Renal cortex interstitium (tissue), 15 donors: ENCODE data around the gene ZMYM1. TPM values are rescaled to one million over a fixed set of nuclear protein-coding genes. Genes with fewer than 3 reads are reported as not detected.
A peak's percentile ranks its signal among the peaks of the same experiment; 100 is the strongest.
"Not testable (repeated sequence)": the region's sequence is repeated elsewhere in the genome, so short reads cannot be mapped to it uniquely, and the experiment has no call there.

Experiments used
- DNase-seq, 11 donors: peaks; one replicate each; pipeline ENCODE4 v3.0.0-alpha.2; 2013; ENCODE audit warnings: low read depth in 9 of 11, low spot score in 4 of 11; ENCODE audit errors: extremely low read depth in 1 of 11
- long read RNA-seq, 16 experiments: transcript quantifications; one replicate each; lab custom pipeline, GENCODE V29; 2026
- polyA plus RNA-seq, 3 donors: library from polyadenylated mRNA; unstranded; fragments of 120-200 nt; gene quantifications; one replicate each; pipeline ENCODE4 v1.2.1, GENCODE V29; 2013; ENCODE audit not compliant: insufficient read length in 3 of 3

Gene ZMYM1
- 10 to 100 TPM; 15.3 to 20.6 (median 19.0) TPM for polyA plus RNA-seq
- long read RNA-seq, donor 1: 0 reads
- long read RNA-seq, donor 2, partial matches to known transcripts: 0 of 1 reads
- long read RNA-seq, donor 2, other reads (novel, unspliced or antisense): 0 of 1 reads
- long read RNA-seq, donor 3, full-length matches to known transcripts: 4 of 4 reads
- long read RNA-seq, donor 3, partial matches to known transcripts: 0 of 4 reads
- long read RNA-seq, donor 3, other reads (novel, unspliced or antisense): 0 of 4 reads
- long read RNA-seq, donor 4, partial matches to known transcripts: 0 of 1 reads
- long read RNA-seq, donor 4, other reads (novel, unspliced or antisense): 0 of 1 reads
- long read RNA-seq, donor 5: 0 reads
- long read RNA-seq, donor 6, partial matches to known transcripts: 1,122 of 1,254 reads
- long read RNA-seq, donor 6, other reads (novel, unspliced or antisense): 131 of 1,254 reads
- long read RNA-seq, donor 7, full-length matches to known transcripts: 2 of 2 reads
- long read RNA-seq, donor 7, partial matches to known transcripts: 0 of 2 reads
- long read RNA-seq, donor 7, other reads (novel, unspliced or antisense): 0 of 2 reads
- long read RNA-seq, donor 8, partial matches to known transcripts: 14 of 14 reads
- long read RNA-seq, donor 8, other reads (novel, unspliced or antisense): 0 of 14 reads
- long read RNA-seq, donor 9: 0 reads
- long read RNA-seq, donor 10: 0 reads
- long read RNA-seq, donor 11, partial matches to known transcripts: 5 of 5 reads
- long read RNA-seq, donor 11, other reads (novel, unspliced or antisense): 0 of 5 reads
- long read RNA-seq, donor 12: 0 reads
- long read RNA-seq, donor 13, full-length matches to known transcripts: 4 of 4 reads
- long read RNA-seq, donor 13, partial matches to known transcripts: 0 of 4 reads
- long read RNA-seq, donor 13, other reads (novel, unspliced or antisense): 0 of 4 reads
- long read RNA-seq, donor 14: 0 reads
- long read RNA-seq, donor 15: 0 reads
- long read RNA-seq, donor 16, full-length matches to known transcripts: 4 of 4 reads
- long read RNA-seq, donor 16, partial matches to known transcripts: 0 of 4 reads
- long read RNA-seq, donor 16, other reads (novel, unspliced or antisense): 0 of 4 reads

DNA sequence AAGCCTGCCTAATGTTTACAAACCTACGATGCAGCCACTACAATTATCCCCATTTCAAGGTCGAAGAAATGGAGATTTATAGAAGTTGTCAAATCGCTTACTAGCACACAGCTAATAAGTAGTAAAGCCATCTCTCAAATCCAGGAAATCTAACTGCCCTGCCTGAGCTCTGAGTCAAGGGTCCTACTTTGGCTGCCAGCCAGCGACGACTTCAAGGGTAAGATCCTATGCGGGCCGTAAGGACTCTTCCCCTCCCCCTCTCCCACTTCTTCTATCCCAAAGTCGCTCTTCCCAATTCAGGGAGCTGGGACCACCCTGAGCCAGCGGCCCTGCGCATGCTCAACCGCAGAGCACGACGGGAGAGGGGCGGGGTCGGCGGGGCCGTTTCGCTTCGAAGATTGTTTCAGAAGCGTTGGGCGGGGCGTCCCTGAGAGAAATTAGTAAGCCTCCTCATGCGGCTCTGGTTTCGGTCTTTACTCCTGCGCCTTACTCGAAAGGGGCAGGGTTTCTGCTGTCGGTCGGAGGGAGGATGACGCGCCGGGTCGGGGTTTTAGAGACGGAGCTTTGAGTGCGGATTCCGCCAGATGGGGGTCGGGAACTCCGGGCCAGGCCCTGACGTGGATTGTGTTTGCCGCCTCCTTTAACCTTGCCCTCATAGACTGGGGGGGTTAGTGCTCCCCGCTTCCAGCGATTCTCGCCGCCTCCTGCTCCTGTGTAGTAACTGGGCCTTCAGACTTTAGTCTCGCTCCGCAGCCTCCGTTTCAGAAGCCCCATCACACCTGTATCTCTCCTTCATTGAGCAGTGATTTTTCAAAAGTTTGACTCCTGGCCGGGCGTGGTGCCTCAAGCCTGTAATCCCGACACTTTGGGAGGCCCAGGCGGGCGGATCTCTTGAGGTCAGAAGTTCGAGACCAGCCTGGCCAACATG is at the start of gene ZMYM1:
Gene ZMYM1, plus strand, starts transcription at position 383 of the 928 bp plus-strand sequence. CDS start 14,603 bp downstream, outside the sequence.
- peak; percentile 75 to 91 (median 89) for DNase-seq

DNA sequence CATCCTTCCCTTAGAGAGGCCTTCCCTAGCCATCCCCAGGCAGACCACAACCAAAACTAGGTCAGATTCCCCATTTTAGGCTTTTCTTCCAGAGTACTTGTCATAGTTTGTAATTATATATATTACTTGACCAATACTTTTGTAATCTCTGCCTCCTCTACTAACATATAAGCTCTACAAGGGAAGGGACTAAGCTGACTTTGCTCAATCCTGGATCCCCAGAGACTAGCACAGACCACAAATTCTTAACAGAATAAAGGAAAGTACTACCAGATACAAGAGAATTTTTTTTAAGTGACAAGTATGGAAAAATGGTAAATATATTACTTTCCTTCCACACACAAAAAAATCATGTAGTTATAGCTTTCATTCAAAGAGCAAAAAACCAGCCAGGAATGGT is 49.4 kb upstream of the ZMYM1 start:
- DNase-seq: no peak

GRCh38 chr1:35030338-35030737 is 48.8 kb upstream of the ZMYM1 start:
- DNase-seq: no peak

- peak in 6 of 11 donors; percentile 4 to 39 (median 14) for DNase-seq
Measured at GRCh38 chr1:35030756-35031446, 48.3 kb upstream of the ZMYM1 start.

DNA sequence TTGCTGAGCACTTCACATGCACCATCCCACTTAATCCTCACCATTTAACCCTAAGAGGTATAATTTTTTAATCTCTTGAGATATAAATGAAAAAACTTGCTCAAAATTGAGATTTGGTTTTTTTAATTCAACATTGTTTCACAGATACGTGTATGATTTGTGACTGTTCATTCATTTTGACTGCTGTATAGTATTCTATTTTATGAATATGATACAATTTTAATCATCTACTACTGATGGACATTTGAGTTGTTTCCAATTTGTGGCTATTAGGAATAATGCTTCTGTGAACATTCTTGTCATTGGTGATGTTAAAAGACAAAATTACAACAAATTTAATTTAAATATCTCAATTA is 46.8 kb upstream of the ZMYM1 start:
- DNase-seq: no peak

DNA sequence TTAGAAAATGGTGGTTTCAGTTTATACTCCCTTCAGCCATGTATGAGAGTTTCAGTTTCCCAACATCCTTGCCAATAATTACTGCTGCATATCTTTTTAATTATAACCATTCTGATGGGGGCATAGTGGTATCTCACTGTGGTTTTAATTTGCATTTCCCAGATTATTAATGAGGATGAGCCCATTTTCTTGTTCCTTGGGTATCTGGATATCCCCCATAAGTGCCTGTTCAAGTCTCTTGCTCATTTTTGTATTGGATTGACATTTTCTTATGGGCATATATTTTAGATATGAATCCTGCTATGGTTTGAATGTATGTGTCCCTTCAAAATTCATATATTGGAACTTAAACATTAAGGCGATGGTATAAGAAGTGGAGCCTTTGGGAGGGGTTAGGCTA is 45.8 kb upstream of the ZMYM1 start:
- no peak for DNase-seq

GRCh38 chr1:35036621-35037020 is 42.6 kb upstream of the ZMYM1 start:
- no peak for DNase-seq

DNA sequence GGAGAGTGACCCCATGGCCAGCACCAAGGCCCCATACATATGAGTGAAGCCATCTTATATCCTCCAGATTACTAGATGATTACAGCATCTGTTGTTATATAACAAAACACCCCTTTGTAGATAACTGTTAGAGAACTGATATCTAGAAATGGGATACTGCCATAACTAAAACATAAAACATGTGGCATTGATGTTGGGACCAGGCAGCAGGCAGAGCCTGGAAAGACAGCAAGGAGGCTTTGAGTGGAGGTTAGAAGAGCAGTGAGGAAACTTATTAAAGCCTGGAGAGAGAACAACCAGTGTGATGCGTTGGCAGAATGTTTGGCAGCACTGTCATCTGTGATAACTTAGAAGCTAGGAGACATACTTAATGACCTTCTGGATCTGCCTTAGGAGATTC is 42.0 kb upstream of the ZMYM1 start:
- no peak for DNase-seq

- DNase-seq: no peak
Measured at GRCh38 chr1:35038723-35039122, 40.5 kb upstream of the ZMYM1 start.

- DNase-seq: no peak
Measured at GRCh38 chr1:35043498-35043897, 35.7 kb upstream of the ZMYM1 start.

DNA sequence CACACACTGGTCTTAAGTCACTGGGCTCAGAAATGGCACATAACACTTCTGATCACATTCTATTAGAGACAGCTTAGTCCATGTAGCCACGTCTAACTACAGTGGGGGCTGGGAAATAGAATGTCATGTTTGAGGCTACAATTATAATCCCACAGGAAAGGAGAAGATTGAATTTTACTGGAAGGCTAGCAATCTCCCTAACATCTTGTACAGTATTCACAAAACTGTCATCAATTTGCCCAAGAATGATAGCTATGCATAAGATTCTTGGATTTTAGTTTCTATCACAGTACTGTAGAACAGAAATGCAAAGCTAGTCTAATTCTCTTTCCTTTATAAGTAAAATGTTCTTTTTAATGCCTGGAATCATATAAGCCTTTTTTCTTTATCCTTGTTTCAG is 34.8 kb upstream of the ZMYM1 start:
- DNase-seq: no peak

DNA sequence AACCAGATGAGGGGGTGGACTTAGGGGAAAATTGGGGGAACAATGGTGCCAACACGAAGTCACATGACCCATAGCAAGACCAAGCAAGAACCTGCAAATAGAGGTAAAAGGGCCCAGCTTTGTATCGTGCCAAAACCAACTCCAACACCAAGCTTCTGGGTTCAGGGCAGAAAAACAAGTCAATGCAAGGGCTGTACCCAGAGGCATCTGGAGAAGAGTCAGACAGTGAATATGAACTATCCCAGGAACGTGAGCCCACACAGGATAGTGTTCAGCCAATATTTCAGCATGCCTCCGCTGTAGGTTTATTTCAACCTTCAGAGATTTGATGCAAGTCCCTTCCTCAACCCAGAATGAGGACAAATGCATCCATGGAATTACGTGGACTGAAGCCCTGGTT is 32.5 kb upstream of the ZMYM1 start:
- no peak for DNase-seq

DNA sequence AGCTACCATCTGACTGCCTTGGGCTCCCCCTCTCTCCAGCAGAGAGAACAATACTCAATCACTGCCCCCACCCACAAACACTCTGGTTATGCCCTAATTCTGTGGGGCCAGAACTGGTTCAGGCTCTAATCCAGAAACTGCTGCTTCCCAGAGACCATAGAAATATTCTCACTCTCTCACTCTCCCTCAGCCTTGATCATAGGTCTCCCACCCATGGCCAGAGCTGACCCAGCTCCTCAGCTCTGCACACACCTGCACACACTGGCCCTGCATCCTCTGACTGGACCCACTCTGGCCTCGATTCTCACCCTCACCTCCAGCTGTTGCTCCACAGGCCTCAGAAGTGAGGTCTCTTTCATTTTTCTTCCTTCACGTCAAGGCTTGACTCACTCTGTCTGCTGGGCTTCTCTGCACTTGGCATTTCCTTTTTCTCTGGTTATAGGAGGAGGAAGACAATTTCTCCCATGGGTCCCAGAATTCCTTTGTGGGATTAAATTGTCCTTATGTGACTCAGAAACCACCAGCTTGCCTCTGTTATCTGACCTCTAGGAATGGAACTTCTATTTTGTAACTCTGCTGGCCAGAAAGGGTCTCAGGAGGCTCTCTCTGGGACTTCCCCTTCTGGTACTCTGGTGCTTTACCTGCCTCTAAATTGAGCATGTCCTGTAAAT is 31.9 kb upstream of the ZMYM1 start:
- no peak for DNase-seq

GRCh38 chr1:35049116-35049515 is 30.1 kb upstream of the ZMYM1 start:
- DNase-seq: no peak

- DNase-seq: no peak
Measured at GRCh38 chr1:35053433-35053832, 25.8 kb upstream of the ZMYM1 start.

DNA sequence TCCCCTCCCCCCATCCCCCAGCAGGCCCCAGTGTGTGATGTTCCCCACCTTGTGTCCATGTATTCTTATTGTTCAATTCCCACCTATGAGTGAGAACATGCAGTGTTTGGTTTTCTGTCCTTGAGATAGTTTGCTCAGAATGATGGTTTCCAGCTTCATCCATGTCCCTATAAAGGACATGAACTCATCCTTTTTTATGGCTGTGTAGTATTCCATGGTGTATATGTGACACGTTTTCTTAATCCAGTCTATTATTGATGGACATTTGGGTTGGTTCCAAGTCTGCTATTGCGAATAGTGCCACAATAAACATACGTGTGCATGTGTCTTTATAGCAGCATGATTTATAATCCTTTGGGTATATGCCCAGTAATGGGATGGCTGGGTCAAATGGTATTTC is 24.9 kb upstream of the ZMYM1 start:
- not testable (repeated sequence) for DNase-seq

GRCh38 chr1:35058321-35058720 is 20.9 kb upstream of the ZMYM1 start:
- not testable (repeated sequence) for DNase-seq

DNA sequence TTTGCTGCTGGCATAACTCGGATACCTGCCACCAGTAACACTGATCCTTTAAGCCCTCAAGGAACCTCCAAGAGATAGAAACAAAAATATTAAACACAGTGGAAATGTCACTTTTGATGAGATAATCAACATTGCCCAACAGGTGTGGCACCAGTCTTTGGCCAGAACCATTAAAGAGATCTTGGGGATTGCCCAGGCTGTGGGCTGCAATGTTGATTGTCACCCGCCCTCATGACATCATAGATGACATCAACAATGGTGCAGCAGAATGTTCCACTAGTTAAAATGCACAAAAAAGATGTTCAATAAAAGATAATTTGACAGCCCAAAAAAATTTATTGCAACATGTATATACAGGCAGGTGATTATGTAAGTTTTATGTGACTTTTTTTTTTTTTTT is 20.2 kb upstream of the ZMYM1 start:
- no peak for DNase-seq
